Mesenchymal stem cell (in vitro differentiated cells and primary cell): Measurements from ENCODE around the gene GRM7.

Experiments
- DNase-seq: peaks from one replicate; pipeline ENCODE4 v3.0.0-alpha.2; 2013
- H2AFZ ChIP-seq: one replicate; pipeline ENCODE4 v1.6.1; 2013; ENCODE audit warnings: low read depth, mild to moderate bottlenecking, control low read depth, inconsistent platforms, low read length, moderate library complexity
- H2AK5ac ChIP-seq: 2 replicates; pipeline ENCODE4 v1.6.1; 2013; ENCODE audit warnings: low read length, moderate library complexity, mild to moderate bottlenecking, inconsistent platforms; ENCODE audit not compliant: severe bottlenecking
- H2BK120ac ChIP-seq: one replicate; pipeline ENCODE4 v1.6.1; 2013; ENCODE audit warnings: low read depth, mild to moderate bottlenecking, inconsistent platforms, low read length, moderate library complexity
- H2BK12ac ChIP-seq, 2 experiments: one replicate each; pipeline ENCODE4 v1.6.1; 2013; ENCODE audit warnings: inconsistent platforms in 2 of 2, low read length in 2 of 2, mild to moderate bottlenecking in 2 of 2, moderate library complexity in 2 of 2, control low read depth in 1 of 2
- H2BK15ac ChIP-seq: one replicate; pipeline ENCODE4 v1.6.1; 2013; ENCODE audit warnings: mild to moderate bottlenecking, low read depth, inconsistent platforms; ENCODE audit not compliant: poor library complexity, severe bottlenecking
- H2BK5ac ChIP-seq: 2 replicates; pipeline ENCODE4 v1.6.1; 2013; ENCODE audit warnings: low read depth, mild to moderate bottlenecking, low read length, control low read depth, inconsistent platforms; ENCODE audit not compliant: poor library complexity, severe bottlenecking
- H3K14ac ChIP-seq, 2 experiments: one replicate each; pipeline ENCODE4 v1.6.1; 2013; ENCODE audit warnings: inconsistent platforms in 2 of 2, low read length in 2 of 2, control low read depth in 1 of 2, mild to moderate bottlenecking in 1 of 2, moderate library complexity in 1 of 2
- H3K18ac ChIP-seq, 2 experiments: one replicate each; pipeline ENCODE4 v1.6.1; 2013; ENCODE audit warnings: inconsistent platforms in 2 of 2, low read length in 2 of 2, control low read depth in 1 of 2, low read depth in 1 of 2, mild to moderate bottlenecking in 1 of 2
- H3K23ac ChIP-seq, 2 experiments: one replicate each; pipeline ENCODE4 v1.6.1; 2013; ENCODE audit warnings: inconsistent platforms in 2 of 2, low read length in 2 of 2, mild to moderate bottlenecking in 2 of 2, moderate library complexity in 2 of 2, control low read depth in 1 of 2
- H3K27ac ChIP-seq: 2 replicates; pipeline ENCODE4 v1.5.1; 2013; ENCODE audit warnings: mild to moderate bottlenecking, moderate library complexity, low read length, control low read depth, inconsistent platforms; ENCODE audit not compliant: poor library complexity, severe bottlenecking
- H3K27me3 ChIP-seq, 2 experiments: 2 replicates each; pipeline versions ENCODE4 v1.6.1 to v1.7.0; 2013; ENCODE audit warnings: low read length in 2 of 2, mild to moderate bottlenecking in 2 of 2, moderate library complexity in 2 of 2, control low read depth in 1 of 2, inconsistent platforms in 1 of 2; ENCODE audit not compliant: control insufficient read depth in 1 of 2, insufficient read depth in 1 of 2
- H3K36me3 ChIP-seq, 2 experiments: 2 replicates each; pipeline versions ENCODE4 v1.6.1 to v1.7.0; 2013; ENCODE audit warnings: low read length in 2 of 2, control low read depth in 1 of 2, inconsistent platforms in 1 of 2, low read depth in 1 of 2, mild to moderate bottlenecking in 1 of 2; ENCODE audit not compliant: insufficient read depth in 2 of 2, control insufficient read depth in 1 of 2
- H3K4ac ChIP-seq, 2 experiments: one replicate each; pipeline ENCODE4 v1.6.1; 2013; ENCODE audit warnings: inconsistent platforms in 2 of 2, low read length in 2 of 2, mild to moderate bottlenecking in 2 of 2, moderate library complexity in 2 of 2, control low read depth in 1 of 2, low read depth in 1 of 2
- H3K4me1 ChIP-seq: 2 replicates; pipeline ENCODE4 v1.6.1; 2013; ENCODE audit warnings: low read depth, low read length, control low read depth; ENCODE audit not compliant: control insufficient read depth, insufficient read depth
- H3K4me2 ChIP-seq: 2 replicates; pipeline ENCODE4 v1.6.1; 2013; ENCODE audit warnings: low read length, mild to moderate bottlenecking, inconsistent platforms; ENCODE audit not compliant: poor library complexity, severe bottlenecking
- H3K4me3 ChIP-seq, 2 experiments: 2 replicates each; pipeline versions ENCODE4 v1.5.1 to v1.7.0; 2013; ENCODE audit warnings: low read length in 2 of 2, mild to moderate bottlenecking in 2 of 2, control low read depth in 1 of 2, low read depth in 1 of 2; ENCODE audit not compliant: insufficient read depth in 1 of 2
- H3K79me1 ChIP-seq: replicated peaks from 2 replicates; pipeline ENCODE4 v1.6.1; 2013; ENCODE audit warnings: mild to moderate bottlenecking, control low read depth, low read length, inconsistent platforms; ENCODE audit not compliant: poor library complexity, severe bottlenecking
- H3K9ac ChIP-seq: 2 replicates; pipeline ENCODE4 v1.7.0; 2013; ENCODE audit warnings: mild to moderate bottlenecking, low read length, moderate library complexity
- H3K9me3 ChIP-seq: 2 replicates; pipeline ENCODE4 v1.7.0; 2013; ENCODE audit warnings: mild to moderate bottlenecking, low read length; ENCODE audit not compliant: control insufficient read depth
- H4K8ac ChIP-seq: one replicate; pipeline ENCODE4 v1.6.1; 2013; ENCODE audit warnings: inconsistent platforms, mild to moderate bottlenecking, low read length, moderate library complexity
- H4K91ac ChIP-seq: one replicate; pipeline ENCODE4 v1.6.1; 2013; ENCODE audit warnings: mild to moderate bottlenecking, low read length, inconsistent platforms
- WGBS: methylation state at CpG from one replicate; pipeline ENCODE4 v1.1.7; 2013; ENCODE audit warnings: mixed read lengths; 5-methylcytosine and 5-hydroxymethylcytosine counted together

GRM7 gene

DNA sequence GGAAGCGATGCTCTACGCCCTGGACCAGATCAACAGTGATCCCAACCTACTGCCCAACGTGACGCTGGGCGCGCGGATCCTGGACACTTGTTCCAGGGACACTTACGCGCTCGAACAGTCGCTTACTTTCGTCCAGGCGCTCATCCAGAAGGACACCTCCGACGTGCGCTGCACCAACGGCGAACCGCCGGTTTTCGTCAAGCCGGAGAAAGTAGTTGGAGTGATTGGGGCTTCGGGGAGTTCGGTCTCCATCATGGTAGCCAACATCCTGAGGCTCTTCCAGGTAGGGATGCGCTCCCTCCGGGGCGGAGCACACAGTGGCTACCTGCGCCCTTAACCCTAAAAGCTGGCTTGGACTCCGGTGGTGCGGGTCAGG is 698 bp downstream of the GRM7 start:
- Histone ChIP-seq H3K4me1 (peaks cover 14% of the 10 kb centered on the region), H3K79me1 (no peaks in the 10 kb centered on the region), H2AK5ac (no peak overlapping the region), H3K27ac (no peak overlapping the region), H3K18ac (no peak overlapping the region), H3K14ac (no peak overlapping the region), H3K4ac (no peak overlapping the region), H3K4me2 (no peak overlapping the region), H4K8ac (no peak overlapping the region), H2BK12ac (no peak overlapping the region), H2BK120ac (no peak overlapping the region), H3K9ac (no peak overlapping the region), H2BK5ac (no peak overlapping the region), H3K27me3 (peaks cover 45 to 49% of the 10 kb centered on the region in 2 experiments), H2AFZ (no peak overlapping the region), H4K91ac (no peak overlapping the region), H3K23ac (no peak overlapping the region), H2BK15ac (no peak overlapping the region), H3K36me3 (no peaks in the 10 kb centered on the region), H3K4me3 (no peak overlapping the region), H3K9me3 (no peaks in the 10 kb centered on the region)
- DNase-seq: no peak
- 4% methylated on average over 30 of the region's 30 CpGs for WGBS

DNA sequence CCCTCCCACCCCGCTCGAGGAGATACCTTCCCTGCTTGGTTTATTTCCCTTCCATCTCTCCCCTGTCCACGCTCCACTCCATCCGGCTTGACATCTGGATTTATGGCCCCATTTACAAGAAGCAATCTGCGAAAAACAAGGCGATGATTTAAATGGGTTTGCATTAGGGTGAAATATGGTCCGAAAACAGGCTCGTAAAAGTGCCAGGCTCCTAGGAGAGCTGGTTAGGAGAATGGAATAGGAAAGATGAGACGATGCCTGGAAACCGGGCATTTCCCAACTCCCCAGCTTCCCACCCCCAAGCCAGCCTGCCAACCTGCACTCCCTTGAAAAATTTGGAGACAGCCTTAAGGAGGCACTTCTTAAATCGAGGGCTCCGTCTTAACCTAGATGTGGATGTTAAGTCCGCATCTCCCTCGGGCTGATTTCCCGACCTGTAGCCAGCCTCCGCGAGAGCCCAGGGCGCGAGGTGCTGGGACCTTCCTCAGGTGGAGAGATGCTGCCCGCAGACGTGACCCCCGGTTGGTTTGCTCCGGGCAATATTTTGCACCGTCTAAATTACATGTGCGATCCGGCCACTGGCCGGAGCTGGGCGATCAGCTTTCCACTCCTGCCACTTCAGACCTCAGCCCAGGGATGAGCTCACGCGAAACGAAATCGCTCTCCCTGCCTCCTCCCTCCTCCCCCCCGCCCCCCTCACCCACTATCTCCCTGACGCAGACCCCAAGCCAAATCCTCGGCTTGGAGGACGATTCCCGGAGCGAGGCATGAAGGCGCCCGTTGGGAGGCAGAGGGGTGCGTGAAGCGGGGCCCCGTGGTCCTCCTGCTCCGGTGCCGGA is 1.3 kb downstream of the GRM7 start:
- Histone ChIP-seq H2AK5ac (no peak overlapping the region), H4K91ac (no peak overlapping the region), H3K23ac (no peak overlapping the region), H3K4ac (no peak overlapping the region), H3K27ac (no peak overlapping the region), H2BK120ac (no peak overlapping the region), H2AFZ (no peak overlapping the region), H3K9ac (no peak overlapping the region), H3K27me3 (peaks cover 45 to 49% of the 10 kb centered on the region in 2 experiments), H2BK5ac (no peak overlapping the region), H4K8ac (no peak overlapping the region), H2BK12ac (no peak overlapping the region), H3K4me3 (no peak overlapping the region), H3K4me2 (no peak overlapping the region), H3K14ac (no peak overlapping the region), H3K36me3 (no peaks in the 10 kb centered on the region), H2BK15ac (no peak overlapping the region), H3K18ac (no peak overlapping the region), H3K79me1 (no peaks in the 10 kb centered on the region), H3K9me3 (no peaks in the 10 kb centered on the region), H3K4me1 (peaks cover 14% of the 10 kb centered on the region)
- 2% methylated on average over 37 of the region's 45 CpGs for WGBS
- DNase-seq: no peak

DNA sequence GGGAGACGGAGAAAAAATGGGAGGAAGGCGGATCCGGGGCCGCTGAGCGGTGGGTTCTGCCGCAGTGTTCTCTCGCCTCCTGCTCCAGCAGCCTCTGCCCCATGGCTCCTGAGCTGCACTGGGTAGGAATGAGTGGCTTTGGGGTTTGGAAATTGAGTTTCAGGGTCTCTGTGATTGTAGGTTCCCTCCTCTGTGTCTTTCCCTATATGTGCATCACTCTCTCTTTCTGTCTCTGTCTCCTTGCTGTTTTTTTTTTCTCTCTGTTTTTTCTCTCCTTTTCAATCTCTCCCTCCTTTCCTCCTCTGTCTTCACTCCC is 1.9 kb downstream of the GRM7 start:
- no peaks in the 10 kb centered on the region for H3K79me1 ChIP-seq
- no peak overlapping the region for H3K4ac ChIP-seq
- H3K36me3 ChIP-seq: no peaks in the 10 kb centered on the region
- no peak overlapping the region for H2BK120ac ChIP-seq
- no peak overlapping the region for H2BK12ac ChIP-seq
- no peak overlapping the region for H2BK15ac ChIP-seq
- H2AK5ac ChIP-seq: no peak overlapping the region
- no peak overlapping the region for H3K27ac ChIP-seq
- H3K23ac ChIP-seq: no peak overlapping the region
- no peak overlapping the region for H3K18ac ChIP-seq
- DNase-seq: no peak
- H2BK5ac ChIP-seq: no peak overlapping the region
- peaks cover 14% of the 10 kb centered on the region for H3K4me1 ChIP-seq
- H3K4me3 ChIP-seq: no peak overlapping the region
- no peak overlapping the region for H4K8ac ChIP-seq
- H3K14ac ChIP-seq: no peak overlapping the region
- H3K9me3 ChIP-seq: no peaks in the 10 kb centered on the region
- H4K91ac ChIP-seq: no peak overlapping the region
- H3K4me2 ChIP-seq: no peak overlapping the region
- H3K9ac ChIP-seq: no peak overlapping the region
- WGBS: 5% methylated on average over 6 of the region's 7 CpGs
- H2AFZ ChIP-seq: no peak overlapping the region
- H3K27me3 ChIP-seq: peaks cover 45 to 49% of the 10 kb centered on the region in 2 experiments

DNA sequence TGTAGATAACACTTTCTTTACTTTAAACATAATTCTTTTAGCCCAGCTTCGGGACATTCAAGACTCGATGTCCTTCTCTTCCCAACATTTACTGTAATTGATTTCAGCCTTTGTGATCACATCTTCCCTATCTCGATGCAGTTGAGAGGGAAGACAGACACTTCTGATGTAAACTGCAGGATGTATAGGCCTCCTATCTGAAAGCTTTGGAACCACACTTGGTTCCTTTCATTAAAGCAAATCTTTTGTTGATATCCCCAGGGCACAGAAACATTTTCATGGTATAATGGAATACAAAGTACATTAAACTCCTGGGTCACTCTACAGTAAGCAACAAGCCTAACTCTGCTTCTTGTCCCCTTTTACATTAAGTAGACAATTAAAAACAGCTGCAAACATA is 6.4 kb downstream of the GRM7 start:
- H3K4ac ChIP-seq: no peak overlapping the region
- no peak overlapping the region for H2BK120ac ChIP-seq
- peaks cover 18 to 24% of the 10 kb centered on the region in 2 experiments for H3K27me3 ChIP-seq
- H2BK5ac ChIP-seq: no peak overlapping the region
- no peaks in the 10 kb centered on the region for H3K79me1 ChIP-seq
- H3K4me2 ChIP-seq: no peak overlapping the region
- no peak overlapping the region for H3K27ac ChIP-seq
- no peak overlapping the region for H2AK5ac ChIP-seq
- H4K8ac ChIP-seq: no peak overlapping the region
- no peak for DNase-seq
- no peak overlapping the region for H2BK12ac ChIP-seq
- no peaks in the 10 kb centered on the region for H3K9me3 ChIP-seq
- H3K4me3 ChIP-seq: no peak overlapping the region
- H4K91ac ChIP-seq: no peak overlapping the region
- peaks cover 3% of the 10 kb centered on the region for H3K4me1 ChIP-seq
- 84% methylated on average over 3 of the region's 3 CpGs for WGBS
- no peak overlapping the region for H3K23ac ChIP-seq
- H3K18ac ChIP-seq: no peak overlapping the region
- no peak overlapping the region for H2AFZ ChIP-seq
- no peaks in the 10 kb centered on the region for H3K36me3 ChIP-seq
- H2BK15ac ChIP-seq: no peak overlapping the region
- no peak overlapping the region for H3K9ac ChIP-seq
- no peak overlapping the region for H3K14ac ChIP-seq
